DOHH2 (cell line): ENCODE data around the gene ETNK2.

Experiments used
- H3F3A ChIP-seq: fragments of 200-600 bp; sonication (generic), shearing (Covaris generic); 2 replicates; pipeline ENCODE4 v1.6.0; 2016; ENCODE audit warnings: antibody characterized with exemption, mild to moderate bottlenecking; ENCODE audit not compliant: control insufficient read depth, insufficient read depth
- H3K27ac ChIP-seq: fragments of 200-600 bp; sonication (generic); 2 replicates; pipeline ENCODE4 v1.5.1; 2014; ENCODE audit warnings: low read depth, mild to moderate bottlenecking, low read length, moderate library complexity
- H3K27me3 ChIP-seq: fragments of 200-600 bp; sonication (generic); 2 replicates; pipeline ENCODE4 v1.6.1; 2014; ENCODE audit warnings: mild to moderate bottlenecking, low read length, mixed read lengths; ENCODE audit not compliant: control insufficient read depth
- H3K36me3 ChIP-seq: fragments of 200-600 bp; sonication (generic); 2 replicates; pipeline ENCODE4 v1.6.1; 2014; ENCODE audit warnings: mild to moderate bottlenecking, low read length, moderate library complexity, mixed read lengths; ENCODE audit not compliant: control insufficient read depth
- H3K4me1 ChIP-seq: fragments of 200-600 bp; sonication (generic); 2 replicates; pipeline ENCODE4 v1.6.1; 2014; ENCODE audit warnings: mild to moderate bottlenecking, low read length, mixed read lengths; ENCODE audit not compliant: control insufficient read depth
- H3K4me2 ChIP-seq: fragments of 200-600 bp; sonication (generic); 2 replicates; pipeline ENCODE4 v1.6.0; 2014; ENCODE audit warnings: mild to moderate bottlenecking, low read length, moderate library complexity
- H3K4me3 ChIP-seq: fragments of 200-600 bp; sonication (generic); 2 replicates; pipeline ENCODE4 v1.5.1; 2014; ENCODE audit warnings: mild to moderate bottlenecking, low read length, mixed read lengths
- H3K79me2 ChIP-seq: fragments of 200-600 bp; sonication (generic); 2 replicates; pipeline ENCODE4 v1.6.1; 2014; ENCODE audit warnings: mild to moderate bottlenecking, low read length, mixed read lengths; ENCODE audit not compliant: control insufficient read depth
- H3K9me2 ChIP-seq: fragments of 200-600 bp; sonication (generic); replicated peaks from 2 replicates; pipeline ENCODE4 v1.6.1; 2014; ENCODE audit warnings: mild to moderate bottlenecking, low read length, mixed read lengths; ENCODE audit not compliant: control insufficient read depth
- H3K9me3 ChIP-seq: fragments of 200-600 bp; sonication (generic); 2 replicates; pipeline ENCODE4 v1.6.1; 2014; ENCODE audit warnings: antibody characterized with exemption, low read length, mixed read lengths; ENCODE audit not compliant: control insufficient read depth, insufficient read depth
- H4K20me1 ChIP-seq: fragments of 200-600 bp; sonication (generic); 2 replicates; pipeline ENCODE4 v1.6.0; 2014; ENCODE audit warnings: low read depth, mild to moderate bottlenecking, antibody characterized with exemption, low read length, moderate library complexity; ENCODE audit not compliant: control insufficient read depth, insufficient read depth
- EZH2phosphoT487 ChIP-seq: fragments of 200-600 bp; sonication (generic); IDR thresholded peaks from 2 replicates; pipeline ENCODE4 v1.6.1; 2017; ENCODE audit warnings: borderline replicate concordance, mild to moderate bottlenecking, antibody characterized with exemption, low read length, moderate library complexity, mixed read lengths
- TF ChIP-seq, protein P1 (sequence below): fragments of 200-600 bp; sonication (generic); IDR thresholded peaks from one replicate; pipeline ENCODE4 v1.5.1; 2014; ENCODE audit warnings: antibody characterized with exemption, mild to moderate bottlenecking, low read depth, low read length; ENCODE audit not compliant: poor library complexity, severe bottlenecking

Gene ETNK2

GRCh38 chr1:204152310-204153044 is 633 bp upstream of the ETNK2 start:
- H3K27me3 ChIP-seq, result no peaks in the 10 kb centered on the region
- H3K4me1 ChIP-seq, result no peaks in the 10 kb centered on the region
- H3K9me2 ChIP-seq, result no peaks in the 10 kb centered on the region
- no peaks in the 10 kb centered on the region for H4K20me1 ChIP-seq
- no peaks in the 10 kb centered on the region for H3K79me2 ChIP-seq
- H3K9me3 ChIP-seq, result no peaks in the 10 kb centered on the region
- TF ChIP-seq, protein P1, sequence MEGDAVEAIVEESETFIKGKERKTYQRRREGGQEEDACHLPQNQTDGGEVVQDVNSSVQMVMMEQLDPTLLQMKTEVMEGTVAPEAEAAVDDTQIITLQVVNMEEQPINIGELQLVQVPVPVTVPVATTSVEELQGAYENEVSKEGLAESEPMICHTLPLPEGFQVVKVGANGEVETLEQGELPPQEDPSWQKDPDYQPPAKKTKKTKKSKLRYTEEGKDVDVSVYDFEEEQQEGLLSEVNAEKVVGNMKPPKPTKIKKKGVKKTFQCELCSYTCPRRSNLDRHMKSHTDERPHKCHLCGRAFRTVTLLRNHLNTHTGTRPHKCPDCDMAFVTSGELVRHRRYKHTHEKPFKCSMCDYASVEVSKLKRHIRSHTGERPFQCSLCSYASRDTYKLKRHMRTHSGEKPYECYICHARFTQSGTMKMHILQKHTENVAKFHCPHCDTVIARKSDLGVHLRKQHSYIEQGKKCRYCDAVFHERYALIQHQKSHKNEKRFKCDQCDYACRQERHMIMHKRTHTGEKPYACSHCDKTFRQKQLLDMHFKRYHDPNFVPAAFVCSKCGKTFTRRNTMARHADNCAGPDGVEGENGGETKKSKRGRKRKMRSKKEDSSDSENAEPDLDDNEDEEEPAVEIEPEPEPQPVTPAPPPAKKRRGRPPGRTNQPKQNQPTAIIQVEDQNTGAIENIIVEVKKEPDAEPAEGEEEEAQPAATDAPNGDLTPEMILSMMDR, result no peak
- TF ChIP-seq EZH2phosphoT487, result no peak
- H3K4me2 ChIP-seq, result no peak overlapping the region
- no peaks in the 10 kb centered on the region for H3F3A ChIP-seq
- H3K27ac ChIP-seq, result no peak overlapping the region
- H3K4me3 ChIP-seq, result no peak overlapping the region
- no peaks in the 10 kb centered on the region for H3K36me3 ChIP-seq

GRCh38 chr1:204150702-204151551 is 917 bp downstream of the ETNK2 start:
- TF ChIP-seq, protein P1, result no peak
- Histone ChIP-seq H3K4me2 (no peak overlapping the region), H3K79me2 (no peaks in the 10 kb centered on the region), H3K4me1 (no peaks in the 10 kb centered on the region), H3K4me3 (no peak overlapping the region), H3K36me3 (no peaks in the 10 kb centered on the region), H3K27ac (no peak overlapping the region), H3K27me3 (no peaks in the 10 kb centered on the region), H3F3A (no peaks in the 10 kb centered on the region), H3K9me2 (no peaks in the 10 kb centered on the region), H3K9me3 (no peaks in the 10 kb centered on the region), H4K20me1 (no peaks in the 10 kb centered on the region)

GRCh38 chr1:204149635-204150565 is 1.9 kb downstream of the ETNK2 start:
- TF ChIP-seq, protein P1, result no peak
- Histone ChIP-seq H3K79me2 (no peaks in the 10 kb centered on the region), H3F3A (no peaks in the 10 kb centered on the region), H3K9me3 (no peaks in the 10 kb centered on the region), H3K4me1 (no peaks in the 10 kb centered on the region), H3K27me3 (peaks cover 8% of the 10 kb centered on the region; the same call in 1 of the 2 replicates), H4K20me1 (no peaks in the 10 kb centered on the region), H3K36me3 (no peaks in the 10 kb centered on the region), H3K27ac (no peak overlapping the region), H3K9me2 (no peaks in the 10 kb centered on the region), H3K4me2 (no peak overlapping the region), H3K4me3 (no peak overlapping the region)
